Urothelium cell line (cell line): ENCODE measurements around the gene BTG1.
"Not testable (repeated sequence)": the region's sequence is repeated elsewhere in the genome, so short reads cannot be mapped to it uniquely, and the experiment has no call there.

Experiments
- DNase-seq: peaks from one replicate; pipeline ENCODE4 v3.0.0; 2011; ENCODE audit warnings: low spot score, mixed read lengths
- FAIRE-seq: peaks from 2 replicates; lab custom pipeline; 2011; peaks lifted over from hg19 to GRCh38; lab: Jason Lieb, UNC

Gene BTG1

GRCh38 chr12:92105110-92105509, 40.5 kb downstream of the BTG1 start:
- FAIRE-seq (no peak), DNase-seq (no peak)

- DNase-seq (no peak), FAIRE-seq (no peak)
Measured at GRCh38 chr12:92102606-92103005, 43.0 kb downstream of the BTG1 start.

- no peak for DNase-seq
- no peak for FAIRE-seq
Measured at GRCh38 chr12:92098594-92099380, 46.9 kb downstream of the BTG1 start.

- DNase-seq (no peak), FAIRE-seq (no peak)
Measured at GRCh38 chr12:92096346-92097136, 49.1 kb downstream of the BTG1 start.

GRCh38 chr12:92094751-92095161, 50.9 kb downstream of the BTG1 start:
- FAIRE-seq (no peak), DNase-seq (peak; percentile 17)

- DNase-seq, FAIRE-seq: not testable (repeated sequence)
Measured at GRCh38 chr12:92094301-92094700, 51.3 kb downstream of the BTG1 start.
